Anterior cingulate cortex (tissue), 58 donors: ENCODE measurements around the gene UBE2I.
A peak's percentile ranks its signal among the peaks of the same experiment; 100 is the strongest.

ENCODE experiments used
- DNase-seq, 58 donors: peaks; one replicate each; lab custom pipeline; 2025; lab: John Stamatoyannopoulos, UW

The UBE2I gene

DNA sequence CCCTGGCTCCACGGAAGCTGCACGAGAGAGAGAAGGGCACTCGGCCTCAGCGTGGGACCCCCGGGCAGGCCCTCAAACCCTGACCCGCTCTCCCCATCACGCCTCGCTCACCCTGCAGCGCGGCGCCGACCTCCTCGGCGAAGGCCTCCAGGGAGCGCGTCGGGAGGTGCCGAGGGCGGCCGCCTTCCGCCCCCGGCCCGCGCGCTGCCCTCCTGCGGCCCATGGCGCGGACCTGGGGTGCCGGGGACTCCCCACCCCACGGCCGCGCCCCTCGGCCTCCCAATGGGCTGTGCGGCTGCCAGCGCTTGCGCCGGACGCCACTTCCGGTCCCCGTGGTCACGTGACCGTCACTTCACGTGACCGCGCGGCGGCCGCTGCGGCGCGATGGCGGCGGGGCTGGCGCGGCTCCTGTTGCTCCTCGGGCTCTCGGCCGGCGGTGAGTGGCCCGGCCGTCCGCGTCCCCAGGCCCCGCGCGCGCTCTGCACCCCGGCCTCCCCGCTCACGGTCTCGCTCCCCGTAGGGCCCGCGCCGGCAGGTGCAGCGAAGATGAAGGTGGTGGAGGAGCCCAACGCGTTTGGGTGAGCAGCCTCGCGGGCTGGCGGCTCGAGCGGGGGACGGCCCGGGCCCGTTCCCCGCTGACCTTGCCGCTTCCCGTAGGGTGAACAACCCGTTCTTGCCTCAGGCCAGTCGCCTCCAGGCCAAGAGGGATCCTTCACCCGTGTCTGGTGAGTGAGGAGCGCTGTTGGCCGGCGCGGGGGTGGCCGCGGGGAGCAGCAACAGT lies 42.3 kb downstream of the UBE2I start, which contains the start of the genes GNPTG and TSR3:
TSS of gene GNPTG (plus strand) at position 350 of the 781 bp plus-strand sequence. CDS start at position 385, 35 bp downstream.
TSS of gene TSR3 (minus strand) at position 297 of the 781 bp plus-strand sequence. CDS start at position 223, 74 bp downstream.
- peak in 56 of 58 donors; percentile 10 to 84 (median 68) for DNase-seq

DNA sequence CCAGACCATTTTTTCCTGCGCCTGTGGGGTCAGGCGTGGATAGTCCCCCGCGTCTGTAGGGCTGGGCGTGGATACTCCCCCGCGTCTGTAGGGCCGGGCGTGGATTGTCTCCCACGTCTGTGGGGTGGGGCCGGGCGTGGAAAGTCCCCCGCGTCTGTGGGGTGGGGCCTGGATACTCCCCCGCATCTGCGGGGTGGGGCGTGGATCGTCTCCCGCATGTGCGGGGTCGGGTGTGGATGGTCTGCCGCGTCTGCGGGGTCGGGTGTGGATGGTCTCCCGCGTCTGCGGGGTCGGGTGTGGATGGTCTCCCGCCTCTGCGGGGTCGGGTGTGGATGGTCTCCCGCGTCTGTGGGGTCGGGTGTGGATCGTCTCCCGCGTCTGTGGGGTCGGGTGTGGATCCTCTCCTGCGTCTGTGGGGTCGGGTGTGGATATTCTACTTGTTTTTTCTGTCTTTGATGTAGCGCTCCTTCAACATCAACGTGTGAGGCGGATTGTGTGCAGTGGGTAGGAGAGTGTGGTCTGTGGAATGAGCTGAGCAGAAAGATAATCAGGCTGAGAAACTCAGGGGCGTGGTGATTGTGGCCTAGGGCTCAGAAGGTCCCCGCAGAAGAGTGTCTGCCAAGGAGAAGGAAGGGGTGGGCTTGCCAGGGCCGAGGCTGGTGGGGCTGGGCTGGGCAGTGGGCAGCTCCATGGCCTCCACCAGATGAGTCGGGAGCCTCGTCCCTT lies 45.5 kb downstream of the UBE2I start:
- no peak for DNase-seq

- DNase-seq, result no peak
Measured at GRCh38 chr16:1355591-1355990, 46.2 kb downstream of the UBE2I start.

DNA sequence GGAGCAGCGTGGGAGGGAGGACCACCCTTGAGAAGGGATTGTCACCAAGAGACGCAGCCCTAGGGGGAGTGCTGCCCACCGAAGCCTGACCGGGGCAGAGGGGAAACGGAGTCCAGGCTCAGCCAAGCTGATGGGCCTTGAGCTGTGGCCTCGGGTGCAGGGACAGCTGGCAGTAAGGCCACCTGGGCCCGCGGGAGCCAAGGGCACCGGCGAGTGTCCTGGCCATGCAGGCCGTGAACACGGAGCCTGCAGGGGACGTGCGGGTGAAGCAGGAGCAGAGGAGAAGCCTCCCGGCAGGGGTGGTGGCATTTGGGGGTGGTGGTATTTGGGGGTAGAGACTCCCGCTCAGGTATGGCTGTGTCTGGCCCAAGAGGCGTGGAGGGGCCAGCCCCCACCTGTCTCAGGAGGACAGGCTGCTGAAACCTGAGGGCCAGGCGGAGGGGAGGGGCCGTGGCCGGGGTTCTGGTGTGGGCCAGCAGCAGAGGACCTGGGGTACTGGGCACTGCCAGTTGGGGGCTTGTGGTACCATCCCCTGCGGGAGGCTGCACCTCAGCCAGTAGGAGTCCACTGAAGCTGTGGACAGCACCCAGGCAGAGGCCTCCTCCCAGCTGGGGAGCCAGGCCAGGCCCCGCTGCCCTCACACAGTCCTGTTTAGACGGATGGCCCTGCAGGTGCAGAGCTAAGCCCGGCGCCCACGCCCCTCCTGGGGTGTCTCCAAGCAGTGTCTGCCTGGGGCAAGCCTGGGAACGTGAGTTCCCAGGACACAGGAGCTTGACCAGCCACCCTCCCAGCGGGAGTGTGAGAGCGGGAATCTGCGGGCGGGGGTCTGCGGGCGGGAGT lies 46.8 kb downstream of the UBE2I start:
- no peak for DNase-seq

GRCh38 chr16:1357906-1358566 lies 48.6 kb downstream of the UBE2I start:
- no peak for DNase-seq

- DNase-seq, result no peak
Measured at GRCh38 chr16:1361685-1362360, 52.4 kb downstream of the UBE2I start.

- no peak for DNase-seq
Measured at GRCh38 chr16:1362807-1363206, 53.4 kb downstream of the UBE2I start.

GRCh38 chr16:1363501-1364041 lies 54.1 kb downstream of the UBE2I start:
- peak in 12 of 58 donors; percentile 2 to 54 (median 25) for DNase-seq

GRCh38 chr16:1364510-1364909 lies 55.1 kb downstream of the UBE2I start:
- no peak for DNase-seq

DNA sequence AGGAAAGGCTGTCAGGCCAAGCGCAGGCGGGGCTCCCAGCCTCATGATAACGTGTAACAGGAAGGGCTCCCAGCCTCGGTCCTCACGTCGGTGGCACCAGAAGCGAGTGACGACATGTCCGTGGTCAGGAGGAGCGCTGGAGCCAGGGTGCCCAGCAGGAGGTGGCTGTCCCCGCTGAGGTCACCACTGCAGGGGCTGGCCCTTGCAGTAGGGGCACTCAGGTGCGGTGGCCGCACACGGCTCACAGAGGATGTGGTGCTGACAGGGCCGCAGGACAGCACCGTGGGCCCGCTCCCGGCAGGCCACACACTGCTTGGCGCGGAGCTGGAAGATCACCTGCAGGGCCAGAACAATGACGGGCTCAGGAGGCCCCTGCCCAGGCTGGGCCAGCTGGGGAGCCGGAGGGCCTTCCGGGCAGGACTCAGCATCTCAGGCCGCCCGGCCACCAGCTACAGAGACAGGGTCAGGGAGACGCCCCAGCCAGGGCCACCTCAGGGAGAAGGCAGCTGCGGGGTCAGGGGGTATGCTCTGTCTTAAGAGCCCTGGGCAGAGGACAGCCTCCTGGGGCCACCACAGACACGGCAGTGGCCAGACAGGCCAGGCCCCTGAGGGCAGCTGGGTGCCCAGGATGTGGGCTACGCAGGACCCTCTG lies 56.8 kb downstream of the UBE2I start:
- DNase-seq, result no peak

GRCh38 chr16:1366712-1367299 lies 57.4 kb downstream of the UBE2I start:
- DNase-seq, result no peak

- DNase-seq, result no peak
Measured at GRCh38 chr16:1367486-1368174, 58.2 kb downstream of the UBE2I start.

GRCh38 chr16:1371054-1371978 lies 61.9 kb downstream of the UBE2I start:
- DNase-seq, result no peak

DNA sequence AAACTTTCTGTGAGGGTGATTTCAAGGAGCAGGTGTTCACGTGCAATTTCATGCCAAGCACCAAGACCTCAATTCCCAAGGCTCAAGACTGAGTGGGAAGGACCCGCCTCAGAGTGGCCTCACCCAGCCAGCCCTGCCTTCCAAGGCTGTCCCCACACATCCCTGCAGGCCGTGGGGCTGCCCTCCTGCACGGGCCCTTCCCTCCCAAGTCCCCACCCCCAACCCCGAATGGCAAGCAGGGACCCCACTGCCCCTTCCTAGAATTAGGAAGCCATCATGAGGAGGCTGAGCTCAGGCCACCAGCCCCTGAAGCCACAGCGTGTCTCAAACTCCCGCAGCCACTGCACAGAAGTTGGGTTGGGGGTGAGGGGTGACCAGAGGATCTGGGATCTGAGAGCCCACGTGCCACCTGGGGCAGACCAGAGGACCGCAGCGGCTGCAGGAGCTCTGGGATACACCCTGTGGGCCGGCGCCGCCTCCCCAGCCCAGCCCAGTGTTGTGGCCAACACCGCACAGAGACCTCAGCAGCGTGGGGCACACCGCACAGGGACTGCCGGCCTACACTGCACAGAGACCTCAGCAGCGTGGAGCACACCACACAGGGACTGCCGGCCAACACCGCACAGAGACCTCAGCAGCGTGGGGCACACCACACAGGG lies 63.0 kb downstream of the UBE2I start:
- no peak for DNase-seq

DNA sequence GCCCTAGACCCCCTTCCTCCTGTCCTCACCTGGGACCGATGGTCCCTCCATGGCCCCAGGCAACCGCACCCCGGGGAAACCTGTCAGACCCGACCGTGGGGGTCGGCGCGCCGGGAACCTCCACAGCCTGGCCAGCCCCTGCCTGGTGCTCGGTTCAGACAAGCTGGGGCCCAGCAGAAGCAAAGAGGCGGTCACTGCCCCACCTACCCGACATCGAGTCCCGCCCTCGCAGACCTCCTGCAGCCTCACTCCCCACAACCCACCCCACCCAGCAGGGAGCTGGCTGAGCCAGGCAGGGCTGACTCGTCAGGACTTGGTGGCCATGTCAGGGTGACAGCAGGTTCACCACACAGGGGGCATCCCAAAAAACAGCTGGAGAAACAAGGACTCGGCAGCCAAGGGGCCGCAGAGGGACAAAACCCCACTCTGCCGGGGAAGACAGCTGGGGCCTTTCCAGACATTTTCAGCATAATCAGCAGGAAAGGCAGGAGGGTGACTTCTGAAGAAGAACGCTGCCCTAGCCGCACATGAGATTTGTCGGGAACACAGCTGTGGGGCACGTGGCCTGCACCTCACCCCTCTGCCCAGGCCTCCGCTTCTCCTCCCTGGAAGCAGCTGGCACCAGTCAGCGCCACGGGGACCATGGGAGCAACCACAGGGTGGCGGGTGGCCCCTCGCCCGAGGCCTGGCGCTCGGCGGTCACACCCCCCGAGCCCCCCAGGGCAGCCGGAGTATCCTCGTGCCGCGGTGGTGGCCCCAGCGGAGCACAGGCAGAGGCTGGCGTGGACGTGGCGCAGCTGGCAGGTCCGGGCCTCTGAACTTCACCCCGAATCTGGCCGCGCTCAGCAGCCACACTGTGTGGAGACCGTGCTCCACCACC lies 65.2 kb downstream of the UBE2I start:
- no peak for DNase-seq
